Adipocyte (in vitro differentiated cells): Measurements from ENCODE around the gene DOCK3.
"Not testable (repeated sequence)": the region's sequence is repeated elsewhere in the genome, so short reads cannot be mapped to it uniquely, and the experiment has no call there.

Source experiments
- DNase-seq: peaks from one replicate; pipeline ENCODE4 v3.0.0-alpha.2; 2015; ENCODE audit warnings: low read depth
- H3K27me3 ChIP-seq: replicated peaks from 2 replicates; pipeline ENCODE4 v1.7.0; 2013; ENCODE audit warnings: mild to moderate bottlenecking, low read length, moderate library complexity; ENCODE audit not compliant: control insufficient read depth, insufficient read depth
- H3K36me3 ChIP-seq: 2 replicates; pipeline ENCODE4 v1.7.0; 2013; ENCODE audit warnings: low read length, mild to moderate bottlenecking, moderate library complexity; ENCODE audit not compliant: control insufficient read depth, insufficient read depth, severe bottlenecking
- H3K4me1 ChIP-seq: 2 replicates; pipeline ENCODE4 v1.7.0; 2013; ENCODE audit warnings: mild to moderate bottlenecking, low read length, moderate library complexity; ENCODE audit not compliant: control insufficient read depth, insufficient read depth
- H3K4me3 ChIP-seq: 2 replicates; pipeline ENCODE4 v1.7.0; 2013; ENCODE audit warnings: mild to moderate bottlenecking, low read length, moderate library complexity
- H3K9ac ChIP-seq: 2 replicates; pipeline ENCODE4 v1.7.0; 2013; ENCODE audit warnings: mild to moderate bottlenecking, low read length, moderate library complexity
- H3K9me3 ChIP-seq: 2 replicates; pipeline ENCODE4 v1.7.0; 2013; ENCODE audit warnings: mild to moderate bottlenecking, low read length, moderate library complexity; ENCODE audit not compliant: control insufficient read depth

DOCK3 gene

DNA sequence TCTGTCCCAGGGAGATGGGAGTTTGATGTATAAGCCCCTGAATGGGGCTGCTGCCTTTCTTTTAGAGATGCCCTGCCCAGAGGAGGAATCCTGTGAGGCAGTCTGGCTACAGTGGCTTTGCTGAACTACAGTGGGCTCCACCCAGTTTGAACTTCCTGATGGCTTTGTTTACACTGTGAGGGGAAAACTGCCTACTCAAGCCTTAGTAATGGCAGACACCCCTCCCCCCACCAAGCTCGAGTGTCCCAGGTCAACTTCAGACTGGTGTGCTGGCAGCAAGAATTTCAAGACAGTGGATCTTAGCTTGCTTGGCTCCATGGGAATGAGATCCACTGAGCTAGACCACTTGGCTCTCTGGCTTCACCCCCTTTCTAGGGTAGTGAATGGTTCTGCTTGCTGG, 226.4 kb downstream of the DOCK3 start:
- not testable (repeated sequence) for H3K36me3 ChIP-seq, H3K27me3 ChIP-seq, H3K9ac ChIP-seq, H3K4me1 ChIP-seq, H3K4me3 ChIP-seq, DNase-seq, H3K9me3 ChIP-seq

DNA sequence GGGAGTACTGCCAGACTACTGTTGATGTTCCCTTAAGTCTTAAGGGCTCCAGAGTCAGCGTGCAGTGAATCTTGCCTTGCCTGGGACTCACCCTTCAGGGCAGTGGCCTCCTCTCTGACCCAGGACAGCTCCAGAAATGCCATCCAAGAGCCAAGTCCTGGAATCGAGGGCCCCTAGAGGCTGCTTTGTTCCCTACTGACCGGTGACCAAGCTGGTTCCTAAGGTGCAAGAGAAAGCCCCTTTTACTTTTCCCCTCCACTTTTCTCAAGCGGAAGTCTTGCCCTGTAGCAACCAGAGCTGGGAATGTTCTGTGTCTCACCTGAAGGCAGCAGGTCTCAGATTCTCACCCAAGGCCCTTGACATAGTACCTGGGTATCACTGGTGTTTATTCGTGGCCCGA, 238.0 kb downstream of the DOCK3 start:
- no peaks in the 10 kb centered on the region for H3K27me3 ChIP-seq
- peaks cover 2% of the 10 kb centered on the region for H3K9me3 ChIP-seq
- no peak for DNase-seq
- H3K9ac ChIP-seq = no peak overlapping the region
- H3K4me1 ChIP-seq = no peaks in the 10 kb centered on the region
- no peak overlapping the region for H3K4me3 ChIP-seq
- no peaks in the 10 kb centered on the region for H3K36me3 ChIP-seq

- no peaks in the 10 kb centered on the region for H3K36me3 ChIP-seq
- H3K4me1 ChIP-seq = no peaks in the 10 kb centered on the region
- no peaks in the 10 kb centered on the region for H3K9me3 ChIP-seq
- no peak for DNase-seq
- H3K9ac ChIP-seq = no peak overlapping the region
- H3K4me3 ChIP-seq = no peak overlapping the region
- no peaks in the 10 kb centered on the region for H3K27me3 ChIP-seq
These were observed 238.5 kb downstream of the DOCK3 start for GRCh38 chr3:50913260-50913659.

- not testable (repeated sequence) for H3K27me3 ChIP-seq, DNase-seq, H3K4me1 ChIP-seq, H3K36me3 ChIP-seq, H3K9ac ChIP-seq, H3K9me3 ChIP-seq, H3K4me3 ChIP-seq
These were observed 247.3 kb downstream of the DOCK3 start for GRCh38 chr3:50922071-50922470.

- no peaks in the 10 kb centered on the region for H3K27me3 ChIP-seq
- no peak for DNase-seq
- peaks cover 6% of the 10 kb centered on the region for H3K4me1 ChIP-seq
- no peaks in the 10 kb centered on the region for H3K36me3 ChIP-seq
- H3K4me3 ChIP-seq = no peak overlapping the region
- H3K9ac ChIP-seq = no peak overlapping the region
- H3K9me3 ChIP-seq = no peaks in the 10 kb centered on the region
These were observed 249.2 kb downstream of the DOCK3 start for GRCh38 chr3:50923955-50924354.

DNA sequence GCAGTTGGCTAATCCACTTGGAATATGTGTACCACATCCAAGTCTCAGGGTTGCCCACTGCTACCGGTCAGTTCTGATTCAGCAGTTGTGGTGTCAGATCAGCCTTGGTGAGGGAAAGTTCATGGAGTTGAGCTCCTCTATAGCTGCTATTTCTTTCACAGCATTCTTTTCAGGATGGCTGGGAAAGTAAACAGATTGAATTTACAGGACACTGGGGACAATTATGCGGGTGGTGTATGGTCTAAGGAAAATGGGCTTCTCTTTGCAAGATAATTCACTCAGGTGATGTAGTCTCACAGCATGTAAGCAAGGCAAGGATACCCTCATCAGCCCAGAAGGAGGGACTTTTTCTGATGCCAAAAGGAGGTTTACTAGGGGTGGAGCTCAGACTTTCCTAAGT, 249.9 kb downstream of the DOCK3 start:
- H3K4me1 ChIP-seq = peaks cover 6% of the 10 kb centered on the region
- no peak overlapping the region for H3K9ac ChIP-seq
- no peaks in the 10 kb centered on the region for H3K36me3 ChIP-seq
- H3K4me3 ChIP-seq = no peak overlapping the region
- DNase-seq = no peak
- H3K9me3 ChIP-seq = no peaks in the 10 kb centered on the region
- H3K27me3 ChIP-seq = no peaks in the 10 kb centered on the region

DNA sequence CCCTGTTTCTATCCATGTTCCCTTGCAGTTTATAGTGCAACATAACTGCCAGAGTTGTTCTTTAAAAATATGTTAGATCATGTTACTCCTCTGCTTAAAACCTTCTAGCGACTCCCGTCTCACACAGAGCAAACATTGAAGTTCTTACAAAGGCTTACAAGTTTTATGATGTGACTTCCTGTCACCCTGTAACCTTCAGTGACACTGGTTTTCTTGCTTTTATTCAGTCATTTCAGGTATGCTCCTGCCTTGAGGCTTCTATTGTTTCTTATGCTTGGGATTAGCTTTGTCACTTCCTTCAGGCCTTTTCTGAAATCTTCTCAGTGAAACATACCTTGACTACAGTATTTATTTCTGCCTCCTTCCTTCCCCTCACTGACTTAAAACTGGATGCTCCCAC, 252.1 kb downstream of the DOCK3 start:
- Histone ChIP-seq H3K9me3 (no peaks in the 10 kb centered on the region), H3K9ac (no peak overlapping the region), H3K4me1 (peaks cover 6% of the 10 kb centered on the region), H3K36me3 (no peaks in the 10 kb centered on the region), H3K4me3 (no peak overlapping the region), H3K27me3 (no peaks in the 10 kb centered on the region)
- DNase-seq = no peak

DNA sequence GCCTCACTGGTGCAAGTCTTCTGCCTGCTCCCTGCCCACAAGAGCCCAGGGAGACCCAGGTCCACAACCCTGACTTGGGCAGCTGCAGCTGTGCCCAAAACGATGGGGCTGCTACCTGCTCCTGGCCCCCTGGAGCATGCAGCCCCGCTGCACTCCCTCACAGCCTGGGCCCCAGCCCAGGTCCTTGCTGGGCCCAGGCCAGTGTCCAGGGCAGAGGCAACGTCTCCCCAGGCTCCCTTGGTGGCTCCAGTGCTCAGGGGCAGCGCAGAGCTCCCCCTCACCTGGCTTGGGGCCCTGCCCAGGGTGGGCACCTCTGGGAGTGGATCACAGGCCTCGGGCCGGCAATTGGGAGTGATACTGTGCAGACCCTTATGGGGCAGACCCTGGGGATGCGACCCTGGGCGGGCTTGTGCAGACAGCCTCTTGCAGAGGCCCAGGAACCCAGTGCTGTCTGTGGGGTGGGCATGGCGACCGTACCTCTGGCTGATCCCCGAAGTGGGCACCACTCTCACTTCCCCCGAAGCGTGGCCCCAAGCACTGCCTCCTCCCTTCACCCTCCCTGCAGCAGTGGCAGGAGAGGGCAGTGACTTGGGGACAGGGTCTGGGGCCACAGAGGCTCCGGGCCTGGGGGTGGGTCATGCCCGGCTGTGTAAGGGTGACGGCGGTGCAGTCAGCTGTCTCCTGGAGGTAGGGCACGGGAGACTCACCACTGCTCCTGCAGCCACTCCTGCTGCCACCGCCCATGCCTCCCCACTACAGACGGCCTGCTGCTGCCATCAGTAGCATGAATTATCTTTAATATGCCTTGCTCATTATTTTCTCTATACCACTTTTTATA, 255.9 kb downstream of the DOCK3 start:
- Histone ChIP-seq H3K27me3 (no peaks in the 10 kb centered on the region), H3K36me3 (no peaks in the 10 kb centered on the region), H3K9ac (no peak overlapping the region), H3K4me1 (no peaks in the 10 kb centered on the region), H3K4me3 (no peak overlapping the region), H3K9me3 (peaks cover under 1% of the 10 kb centered on the region)
- no peak for DNase-seq

DNA sequence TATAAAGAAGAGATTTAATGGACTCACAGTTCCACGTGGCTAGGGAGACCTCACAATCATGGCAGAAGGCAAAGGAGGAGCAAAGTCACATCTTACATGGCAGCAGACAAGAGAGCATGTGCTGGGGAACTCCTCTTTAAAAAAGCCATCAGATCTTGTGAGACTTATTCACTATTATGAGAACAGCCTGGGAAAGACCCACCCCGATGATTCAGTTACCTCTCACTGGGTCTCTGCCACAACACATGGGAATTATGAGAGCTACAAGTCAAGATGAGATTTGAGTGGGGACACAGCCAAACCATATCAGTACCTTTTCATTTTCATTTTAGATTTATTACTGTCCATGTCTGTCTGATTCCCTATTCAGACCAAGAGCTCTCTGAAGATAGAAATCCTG, 258.2 kb downstream of the DOCK3 start:
- H3K4me3 ChIP-seq, H3K4me1 ChIP-seq, H3K27me3 ChIP-seq, DNase-seq, H3K9ac ChIP-seq, H3K36me3 ChIP-seq, H3K9me3 ChIP-seq: not testable (repeated sequence)

GRCh38 chr3:50936389-50936788, 261.7 kb downstream of the DOCK3 start:
- no peak overlapping the region for H3K9ac ChIP-seq
- H3K27me3 ChIP-seq = no peaks in the 10 kb centered on the region
- no peak for DNase-seq
- H3K9me3 ChIP-seq = peaks cover 5% of the 10 kb centered on the region
- no peak overlapping the region for H3K4me3 ChIP-seq
- no peaks in the 10 kb centered on the region for H3K4me1 ChIP-seq
- H3K36me3 ChIP-seq = no peaks in the 10 kb centered on the region

- Histone ChIP-seq H3K36me3 (no peaks in the 10 kb centered on the region), H3K4me3 (no peak overlapping the region), H3K9ac (no peak overlapping the region), H3K9me3 (no peaks in the 10 kb centered on the region), H3K4me1 (peaks cover 2% of the 10 kb centered on the region), H3K27me3 (no peaks in the 10 kb centered on the region)
- no peak for DNase-seq
These were observed 272.7 kb downstream of the DOCK3 start for GRCh38 chr3:50947419-50947818.

GRCh38 chr3:50950591-50950990, 275.9 kb downstream of the DOCK3 start:
- peak overlapping the region; percentile 62 for H3K4me3 ChIP-seq
- no peak overlapping the region for H3K9ac ChIP-seq
- peaks cover 2% of the 10 kb centered on the region for H3K4me1 ChIP-seq
- H3K36me3 ChIP-seq = no peaks in the 10 kb centered on the region
- no peaks in the 10 kb centered on the region for H3K9me3 ChIP-seq
- DNase-seq = peak; percentile 1
- no peaks in the 10 kb centered on the region for H3K27me3 ChIP-seq
